Uterus (tissue), 4 donors: ENCODE measurements around the gene KIF18B. TPM values are rescaled to one million over a fixed set of nuclear protein-coding genes. Genes with fewer than 3 reads are reported as not detected.

Experiments
- DNase-seq, 2 donors: peaks; one replicate each; pipeline ENCODE4 v3.0.0-alpha.2; 2019 to 2020
- H3K27ac ChIP-seq, 2 donors: fragments of 200-600 bp; sonication (generic); 1 replicate in 1 of 2; 2 replicates in 1 of 2; pipeline ENCODE4 v1.5.1; 2016 to 2018
- H3K27me3 ChIP-seq, 2 donors: fragments of 200-600 bp; sonication (generic); one replicate each; pipeline ENCODE4 v1.5.1; 2018 to 2019; ENCODE audit warnings: control low read depth in 1 of 2
- H3K36me3 ChIP-seq, 2 donors: fragments of 200-600 bp; sonication (generic); one replicate each; pipeline ENCODE4 v1.5.1; 2019; ENCODE audit warnings: control low read depth in 1 of 2
- H3K4me1 ChIP-seq, 2 donors: fragments of 200-600 bp; sonication (generic); one replicate each; pipeline ENCODE4 v1.5.1; 2018 to 2019; ENCODE audit warnings: control low read depth in 1 of 2
- H3K4me3 ChIP-seq, 2 donors: fragments of 200-600 bp; sonication (generic); 1 replicate in 1 of 2; 2 replicates in 1 of 2; pipeline ENCODE4 v1.5.1; 2018 to 2019; ENCODE audit warnings: mild to moderate bottlenecking in 1 of 2
- H3K9me3 ChIP-seq, 2 donors: fragments of 200-600 bp; sonication (generic); one replicate each; pipeline ENCODE4 v1.5.1; 2019; ENCODE audit warnings: control low read depth in 1 of 2
- POLR2A ChIP-seq, 2 donors: fragments of 450-650 bp; IDR thresholded peaks; one replicate each; pipeline ENCODE4 v1.6.1; 2016; ENCODE audit warnings: antibody characterized with exemption in 2 of 2, mild to moderate bottlenecking in 1 of 2, moderate library complexity in 1 of 2
- intact Hi-C: fragments of 100-400 bp; cut with DNase I; formaldehyde crosslinking; loops from one replicate; pipeline ENCODE4 v1.15.1; 2023; ENCODE audit warnings: low total_unique reads
- total RNA-seq, 4 donors: library from RNA; depleted of rRNA in 3 of 4; stranded (reverse); fragments of >200 nt in 3 of 4; gene quantifications; one replicate each; pipeline versions ENCODE4 v1.1.0 to v1.2.4, GENCODE V29; 2014 to 2023
- TF ChIP-seq, protein P1 (sequence below), 4 experiments: fragments of 200-600 bp in 2 of 4; fragments of 450-650 bp in 2 of 4; sonication (generic) in 2 of 4; IDR thresholded peaks; one replicate each; pipeline ENCODE4 v1.5.1; 2016 to 2019; ENCODE audit warnings: antibody characterized with exemption in 4 of 4, mild to moderate bottlenecking in 2 of 4, moderate library complexity in 1 of 4
- donor health status: DM: yes; HTN: yes; CAD: no.

KIF18B gene
- total RNA-seq, 4 donors from 2014 or later = 4.4 TPM; not detected in 3

GRCh38 chr17:44926821-44927525 lies 20.6 kb downstream of the KIF18B start:
- H3K27ac ChIP-seq = no peak overlapping the region
- intact Hi-C loops = no loop called here
- H3K9me3 ChIP-seq = no peaks in the 10 kb centered on the region
- TF ChIP-seq POLR2A (IDR thresholded peaks at IDR 0.05) = no peak
- TF ChIP-seq, protein P1, sequence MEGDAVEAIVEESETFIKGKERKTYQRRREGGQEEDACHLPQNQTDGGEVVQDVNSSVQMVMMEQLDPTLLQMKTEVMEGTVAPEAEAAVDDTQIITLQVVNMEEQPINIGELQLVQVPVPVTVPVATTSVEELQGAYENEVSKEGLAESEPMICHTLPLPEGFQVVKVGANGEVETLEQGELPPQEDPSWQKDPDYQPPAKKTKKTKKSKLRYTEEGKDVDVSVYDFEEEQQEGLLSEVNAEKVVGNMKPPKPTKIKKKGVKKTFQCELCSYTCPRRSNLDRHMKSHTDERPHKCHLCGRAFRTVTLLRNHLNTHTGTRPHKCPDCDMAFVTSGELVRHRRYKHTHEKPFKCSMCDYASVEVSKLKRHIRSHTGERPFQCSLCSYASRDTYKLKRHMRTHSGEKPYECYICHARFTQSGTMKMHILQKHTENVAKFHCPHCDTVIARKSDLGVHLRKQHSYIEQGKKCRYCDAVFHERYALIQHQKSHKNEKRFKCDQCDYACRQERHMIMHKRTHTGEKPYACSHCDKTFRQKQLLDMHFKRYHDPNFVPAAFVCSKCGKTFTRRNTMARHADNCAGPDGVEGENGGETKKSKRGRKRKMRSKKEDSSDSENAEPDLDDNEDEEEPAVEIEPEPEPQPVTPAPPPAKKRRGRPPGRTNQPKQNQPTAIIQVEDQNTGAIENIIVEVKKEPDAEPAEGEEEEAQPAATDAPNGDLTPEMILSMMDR (IDR thresholded peaks at IDR 0.05) = no peak
- DNase-seq = no peak
- H3K4me1 ChIP-seq = no peaks in the 10 kb centered on the region
- no peaks in the 10 kb centered on the region for H3K36me3 ChIP-seq
- H3K27me3 ChIP-seq = no peaks in the 10 kb centered on the region
- H3K4me3 ChIP-seq = no peak overlapping the region

DNA sequence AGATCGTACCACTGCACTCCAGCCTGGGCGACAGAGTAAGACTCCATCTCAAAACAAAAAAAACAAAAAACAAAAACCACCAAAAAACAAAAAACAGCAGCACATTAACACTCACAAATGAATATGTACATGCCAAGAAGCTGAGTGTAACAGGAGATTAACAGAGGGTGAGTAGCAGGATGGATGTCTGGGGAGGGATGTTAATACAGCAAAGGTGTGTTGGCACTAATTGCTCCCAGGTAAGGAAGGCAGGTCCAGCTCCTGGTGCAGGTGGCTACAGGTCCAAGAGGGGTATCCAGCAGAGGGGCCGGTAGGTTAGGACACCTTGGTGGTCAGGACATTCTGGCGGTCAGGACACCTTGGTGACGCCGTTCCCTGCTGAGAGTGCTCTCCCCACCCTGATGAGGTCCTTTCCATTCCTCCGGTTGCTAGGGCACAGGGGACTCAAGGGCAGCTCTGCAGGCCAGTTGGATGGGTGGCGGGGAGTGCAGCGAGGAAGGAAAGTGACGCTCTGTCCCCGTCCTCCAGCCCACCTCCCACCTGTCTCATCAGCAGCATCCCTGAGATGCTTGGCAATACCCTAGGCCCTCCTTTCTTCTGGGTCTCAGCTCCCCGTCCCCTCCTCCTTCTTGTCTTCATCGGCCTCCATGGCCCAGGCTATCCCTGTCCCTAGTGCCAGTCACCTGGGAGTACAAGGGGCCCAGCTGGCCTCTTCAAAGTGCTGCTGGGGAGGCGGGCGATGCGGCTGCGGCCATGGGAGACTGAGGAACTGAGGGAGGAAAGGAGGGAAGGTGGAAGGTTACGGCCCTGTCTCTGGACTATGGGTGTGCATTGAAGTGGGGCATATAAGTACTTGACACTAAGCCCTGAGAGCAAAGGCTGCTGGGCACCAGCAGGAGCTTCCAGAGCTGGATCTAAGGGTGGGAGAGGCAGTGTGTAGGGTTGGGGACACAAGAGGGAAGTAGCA lies 21.6 kb downstream of the KIF18B start:
- intact Hi-C loops = no loop called here
- no peaks in the 10 kb centered on the region for H3K9me3 ChIP-seq
- DNase-seq = no peak

DNA sequence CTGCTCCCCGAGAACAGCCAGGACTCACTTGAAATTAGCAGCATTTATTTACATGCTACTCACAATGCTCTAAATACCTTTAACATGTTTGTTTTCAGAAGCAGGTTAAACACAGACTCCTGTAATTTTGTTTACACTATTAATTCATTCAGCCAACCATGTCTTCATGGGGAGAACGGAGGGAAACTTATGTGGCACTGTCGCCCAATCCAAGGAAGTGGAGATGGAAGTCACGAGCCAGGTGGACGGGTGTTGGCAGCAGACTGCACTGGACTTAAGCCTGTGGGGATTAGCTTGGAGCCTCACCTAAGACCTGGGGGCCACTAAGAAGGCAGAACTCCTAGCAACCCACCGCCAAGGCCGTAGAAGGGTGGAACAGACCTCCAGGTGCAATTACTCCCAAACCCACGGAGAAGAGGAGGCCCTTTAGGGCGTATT lies 23.4 kb downstream of the KIF18B start:
- Histone ChIP-seq H3K27me3 (no peaks in the 10 kb centered on the region), H3K4me3 (no peak overlapping the region), H3K27ac (no peak overlapping the region), H3K9me3 (no peaks in the 10 kb centered on the region), H3K4me1 (no peaks in the 10 kb centered on the region), H3K36me3 (no peaks in the 10 kb centered on the region)
- no peak for DNase-seq
- no peak for TF ChIP-seq POLR2A (IDR thresholded peaks at IDR 0.05)
- TF ChIP-seq, protein P1 (IDR thresholded peaks at IDR 0.05) = no peak
- intact Hi-C loops = loop anchor here (5.0 kb wide), 1 partner anchor 98 kb away; no protein-coding TSS in a partner anchor

More for the DNA sequence above, 21.6 kb downstream of the KIF18B start:
- H3K36me3 ChIP-seq = no peaks in the 10 kb centered on the region
- H3K4me1 ChIP-seq = no peaks in the 10 kb centered on the region
- H3K27me3 ChIP-seq = no peaks in the 10 kb centered on the region
- H3K27ac ChIP-seq = no peak overlapping the region
- TF ChIP-seq, protein P1 (IDR thresholded peaks at IDR 0.05) = no peak
- TF ChIP-seq POLR2A (IDR thresholded peaks at IDR 0.05) = no peak
- no peak overlapping the region for H3K4me3 ChIP-seq

- intact Hi-C loops = loop anchor here (5.0 kb wide), 1 partner anchor 99 kb away; no protein-coding TSS in a partner anchor
- Histone ChIP-seq H3K4me1 (no peaks in the 10 kb centered on the region), H3K9me3 (no peaks in the 10 kb centered on the region), H3K36me3 (no peaks in the 10 kb centered on the region), H3K4me3 (no peak overlapping the region), H3K27ac (no peak overlapping the region), H3K27me3 (no peaks in the 10 kb centered on the region)
- no peak for DNase-seq
- TF ChIP-seq POLR2A (IDR thresholded peaks at IDR 0.05) = no peak
- TF ChIP-seq, protein P1 (IDR thresholded peaks at IDR 0.05) = no peak
These were observed 24.7 kb downstream of the KIF18B start for GRCh38 chr17:44922746-44923470.
